ENCODE data around the gene ANGPTL2.
"Not testable (repeated sequence)": the region's sequence is repeated elsewhere in the genome, so short reads cannot be mapped to it uniquely, and the experiment has no call there.

Gene ANGPTL2

GRCh38 chr9:127122176-127123063 lies at the start of gene ANGPTL2:
TSS of gene ANGPTL2 (minus strand) at chr9:127122635. CDS start at chr9:127108731, 13,904 bp downstream.
- DNase-seq, result no peak

GRCh38 chr9:127171348-127171747 lies 48.9 kb upstream of the ANGPTL2 start:
- not testable (repeated sequence) for DNase-seq

GRCh38 chr9:127170652-127171051 lies 48.2 kb upstream of the ANGPTL2 start:
- no peak for DNase-seq

- DNase-seq, result no peak
Measured at GRCh38 chr9:127170103-127170502, 47.7 kb upstream of the ANGPTL2 start.

GRCh38 chr9:127169575-127169883 lies 47.1 kb upstream of the ANGPTL2 start:
- DNase-seq, result no peak

GRCh38 chr9:127168756-127169574 lies 46.5 kb upstream of the ANGPTL2 start:
- DNase-seq, result no peak

- no peak for DNase-seq
Measured at GRCh38 chr9:127167560-127168326, 45.3 kb upstream of the ANGPTL2 start.

- DNase-seq, result no peak
Measured at GRCh38 chr9:127166651-127167524, 44.5 kb upstream of the ANGPTL2 start.

GRCh38 chr9:127166111-127166510 lies 43.7 kb upstream of the ANGPTL2 start:
- no peak for DNase-seq

- no peak for DNase-seq
Measured at GRCh38 chr9:127165116-127165515, 42.7 kb upstream of the ANGPTL2 start.

- DNase-seq, result no peak
Measured at GRCh38 chr9:127163409-127163808, 41.0 kb upstream of the ANGPTL2 start.

- no peak for DNase-seq
Measured at GRCh38 chr9:127162864-127163365, 40.5 kb upstream of the ANGPTL2 start.

GRCh38 chr9:127162046-127162863 lies 39.8 kb upstream of the ANGPTL2 start:
- no peak for DNase-seq

GRCh38 chr9:127161081-127161624 lies 38.7 kb upstream of the ANGPTL2 start:
- DNase-seq, result no peak

GRCh38 chr9:127159949-127160610 lies 37.6 kb upstream of the ANGPTL2 start:
- no peak for DNase-seq

- DNase-seq, result no peak
Measured at GRCh38 chr9:127159325-127159801, 36.9 kb upstream of the ANGPTL2 start.

- no peak for DNase-seq
Measured at GRCh38 chr9:127158786-127159324, 36.4 kb upstream of the ANGPTL2 start.

- DNase-seq, result no peak
Measured at GRCh38 chr9:127155314-127155960, 33.0 kb upstream of the ANGPTL2 start.
